HL-60/S4 treated with retinoic acid at 250 ng/mL for 4 days and 3 days (cell line): Measurements from ENCODE around the gene CCDC30.
"Not testable (repeated sequence)": the region's sequence is repeated elsewhere in the genome, so short reads cannot be mapped to it uniquely, and the experiment has no call there.

ENCODE experiments used
- in situ Hi-C: fragments of 300-500 bp; cut with MboI; formaldehyde crosslinking; loops from 2 replicates; pipeline ENCODE4 v1.7.0; 2022; ENCODE audit warnings: low sequenced_read_pairs

Gene CCDC30

DNA sequence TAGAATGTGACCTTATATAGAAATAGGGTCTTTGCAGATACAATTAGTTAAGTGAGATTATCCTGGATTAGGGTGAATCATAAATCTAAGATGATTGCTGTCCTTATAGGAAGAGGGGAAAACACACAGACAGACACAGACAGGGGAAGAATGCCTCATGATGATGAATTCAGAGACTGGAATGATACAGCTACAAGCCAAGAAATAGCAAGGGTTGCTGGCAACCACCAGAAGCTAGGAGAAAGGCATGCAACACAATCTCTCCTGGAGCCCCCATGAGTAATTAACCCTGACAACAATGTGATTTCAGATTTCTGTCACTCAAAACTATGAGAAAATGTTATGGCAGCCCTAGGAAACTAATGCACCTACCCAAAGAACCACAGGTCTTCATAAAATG lies 176.0 kb downstream of the CCDC30 start:
- in situ Hi-C loops = no loop called here

DNA sequence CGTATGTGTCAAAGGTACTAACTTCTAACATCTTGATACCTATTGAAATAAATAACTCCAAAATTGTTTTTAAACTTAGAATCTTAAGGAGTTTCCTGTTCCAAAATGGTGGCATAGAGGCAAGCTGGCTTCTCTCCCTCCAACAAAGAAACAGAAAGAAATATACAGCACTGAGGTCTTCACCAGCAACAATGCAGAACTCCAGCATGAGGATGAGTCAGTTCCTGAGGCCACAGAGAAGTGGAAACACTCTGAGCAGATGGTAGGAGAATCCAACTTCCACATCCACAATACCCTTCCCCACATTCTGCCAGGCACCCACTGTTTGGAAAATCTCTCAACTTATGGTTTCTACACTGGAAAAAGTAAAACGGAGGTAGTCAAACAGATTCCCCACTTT lies 183.0 kb downstream of the CCDC30 start:
- in situ Hi-C loops = no loop called here

DNA sequence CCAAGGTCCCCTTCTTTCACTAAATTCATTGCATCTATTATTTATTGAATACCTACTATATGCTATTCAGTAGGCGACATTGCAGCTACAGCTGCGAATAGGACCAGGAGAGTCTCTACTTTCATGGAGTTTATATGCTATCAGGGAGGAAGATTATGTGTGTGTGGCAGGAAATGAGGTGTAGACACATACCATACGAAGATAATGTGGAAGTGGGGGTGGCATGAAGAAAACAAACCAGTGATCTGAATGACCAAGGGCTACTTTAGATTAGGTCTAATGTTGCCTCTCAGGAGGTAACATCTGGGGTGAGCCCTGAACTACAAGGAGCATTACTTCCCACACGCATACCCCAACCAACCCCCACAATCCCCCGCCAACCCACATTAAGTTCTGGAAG lies 194.1 kb downstream of the CCDC30 start:
- in situ Hi-C loops = no loop called here

DNA sequence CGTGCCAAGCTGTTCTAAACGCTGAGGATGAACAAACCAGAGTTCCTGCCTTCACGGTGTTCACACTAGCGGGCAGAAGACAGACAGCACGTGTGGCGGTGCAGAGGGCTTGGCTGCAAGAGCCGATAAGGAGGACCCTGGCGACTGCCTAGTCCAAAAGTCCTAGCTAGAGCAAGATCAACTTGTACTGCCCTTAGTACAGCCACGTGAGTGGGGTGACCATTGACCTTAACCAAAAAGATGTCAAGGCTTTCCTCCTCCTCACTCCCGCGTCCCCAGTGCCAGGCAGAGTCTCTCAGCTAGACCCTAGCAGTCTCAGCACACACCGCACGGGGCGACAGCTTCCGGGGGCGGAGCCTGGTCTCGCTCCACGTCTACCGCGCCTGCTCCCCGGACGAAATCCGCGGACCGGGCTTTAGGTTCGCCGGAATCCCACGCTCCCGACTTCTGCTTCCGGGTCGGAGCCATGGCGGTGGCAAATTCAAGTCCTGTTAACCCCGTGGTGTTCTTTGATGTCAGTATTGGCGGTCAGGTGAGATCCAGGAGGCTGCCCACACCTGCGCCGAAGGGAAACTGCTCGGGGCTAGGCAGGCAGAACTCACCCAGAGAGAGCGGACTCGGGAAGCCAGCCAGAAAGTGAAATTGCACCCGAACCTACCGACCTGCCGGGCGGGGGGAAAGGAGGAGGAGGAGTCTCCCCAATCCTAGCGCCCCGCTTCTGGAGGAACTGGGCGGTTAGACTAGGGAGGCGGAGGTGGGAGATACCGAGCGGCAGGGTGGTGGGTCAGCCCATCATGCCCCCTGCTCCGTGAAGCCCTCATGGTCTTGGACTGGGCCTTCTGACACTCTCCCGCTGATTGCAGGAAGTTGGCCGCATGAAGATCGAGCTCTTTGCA lies 195.1 kb downstream of the CCDC30 start, which contains the start of gene PPIH:
Gene PPIH, plus strand, starts transcription at position 443 of the 896 bp plus-strand sequence. Its CDS starts 24 bp downstream, at position 467.
- in situ Hi-C loops = no loop called here

DNA sequence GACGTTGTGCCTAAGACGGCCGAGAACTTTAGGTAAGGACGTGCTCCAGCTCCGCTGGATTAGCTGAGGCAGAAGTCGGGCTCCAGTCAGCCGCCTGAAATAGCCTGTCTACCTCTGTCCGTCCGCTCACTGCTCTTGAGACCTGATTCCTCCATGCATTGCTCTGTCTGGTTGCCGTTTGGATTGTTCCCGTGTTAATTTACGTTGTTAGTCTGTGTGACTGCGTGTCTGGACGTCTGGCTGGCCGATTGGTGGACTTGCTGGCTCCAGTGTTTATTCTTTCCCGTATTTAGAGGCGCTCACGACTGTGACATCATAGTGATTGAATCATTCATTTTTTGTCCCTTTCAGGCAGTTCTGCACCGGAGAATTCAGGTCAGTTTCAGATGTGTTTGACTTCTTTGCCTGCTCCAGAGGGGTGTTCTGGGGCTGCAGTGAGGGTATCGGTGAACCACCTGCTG lies 195.8 kb downstream of the CCDC30 start:
- in situ Hi-C loops = no loop called here

DNA sequence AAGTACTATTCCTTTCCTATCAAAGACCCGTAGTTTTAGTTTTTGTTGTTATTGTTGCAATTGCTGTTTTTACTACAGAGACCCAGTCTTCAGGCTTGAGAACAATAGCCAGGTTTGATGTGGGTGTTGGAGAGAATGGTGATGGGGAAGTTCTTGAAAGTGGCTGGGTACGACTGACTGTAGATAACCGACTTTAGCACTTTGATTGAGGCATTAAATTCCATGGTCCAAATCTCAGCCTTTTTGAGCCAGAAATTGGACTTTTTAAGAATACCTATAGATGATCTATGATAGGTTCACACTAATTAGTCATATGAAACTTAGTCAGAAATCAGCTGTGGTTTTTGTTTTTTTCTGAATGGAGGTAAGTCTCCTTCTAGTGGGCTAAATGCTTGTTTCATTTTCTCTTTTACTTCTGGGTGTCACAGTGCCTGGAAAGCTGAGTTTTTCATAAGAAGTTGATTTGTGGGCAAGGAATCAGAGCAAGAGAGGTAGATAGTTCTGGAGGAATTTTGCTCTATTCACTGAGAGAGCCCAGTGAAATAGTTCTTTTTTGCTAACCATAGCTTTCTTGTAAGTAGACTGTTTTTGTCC lies 197.9 kb downstream of the CCDC30 start:
- in situ Hi-C loops = no loop called here

DNA sequence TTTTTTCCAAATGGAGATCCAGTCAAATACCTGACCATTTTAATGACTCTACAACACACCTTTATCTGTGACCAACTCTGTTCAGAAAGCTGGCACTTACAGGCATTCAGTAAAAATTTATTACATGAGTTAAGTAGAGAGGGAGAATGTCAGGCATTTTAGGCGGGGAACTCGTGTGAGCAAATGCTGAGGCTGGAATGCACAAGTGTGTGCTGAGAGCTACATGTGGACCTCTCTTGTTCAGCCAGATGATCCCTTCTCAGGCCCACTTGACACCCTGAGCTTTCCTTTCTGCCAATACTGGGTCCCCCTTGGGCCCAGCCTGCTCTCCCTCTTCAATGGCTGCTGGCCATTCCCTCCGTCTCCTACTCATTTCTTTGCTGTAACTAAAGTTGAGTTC lies 206.8 kb downstream of the CCDC30 start:
- in situ Hi-C loops = no loop called here

DNA sequence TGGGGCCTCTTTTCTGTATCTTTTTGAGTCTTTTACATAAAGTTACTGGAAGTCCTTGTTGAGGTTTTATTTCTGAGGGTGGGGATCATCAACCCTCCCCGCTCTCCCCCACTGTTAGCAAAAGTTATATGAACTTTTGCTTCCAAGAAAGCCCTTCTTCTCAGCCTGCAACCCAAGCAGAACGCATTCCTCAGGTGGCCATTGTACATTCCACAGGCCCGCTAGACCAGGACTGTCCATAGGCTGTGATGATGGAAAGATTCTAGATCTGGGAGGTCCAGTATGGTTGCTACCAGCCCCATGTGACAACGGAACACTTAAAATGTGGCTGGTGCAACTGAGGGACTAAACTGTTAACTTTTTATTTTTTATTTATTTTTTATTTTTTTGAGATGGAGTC lies 207.3 kb downstream of the CCDC30 start:
- in situ Hi-C loops = no loop called here

DNA sequence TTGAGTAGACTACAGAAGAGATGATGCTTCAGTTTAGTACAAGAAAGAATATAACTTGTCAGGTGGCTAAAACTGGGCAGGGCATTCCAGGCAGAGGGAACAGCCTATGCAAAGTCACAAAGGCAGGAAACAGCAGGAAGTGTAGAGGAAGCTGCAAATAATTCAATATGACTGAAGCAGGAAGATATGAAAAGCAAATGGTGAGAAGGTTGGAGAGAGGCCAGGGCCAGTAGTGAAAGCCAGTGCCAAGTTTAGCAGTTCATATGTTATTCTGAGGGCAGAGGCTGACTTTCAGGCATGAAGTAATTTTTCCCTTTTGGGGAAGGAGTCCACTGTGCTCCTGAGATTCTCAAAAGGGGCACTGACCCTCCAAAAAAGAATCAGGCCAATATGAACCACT lies 211.1 kb downstream of the CCDC30 start:
- in situ Hi-C loops = no loop called here

DNA sequence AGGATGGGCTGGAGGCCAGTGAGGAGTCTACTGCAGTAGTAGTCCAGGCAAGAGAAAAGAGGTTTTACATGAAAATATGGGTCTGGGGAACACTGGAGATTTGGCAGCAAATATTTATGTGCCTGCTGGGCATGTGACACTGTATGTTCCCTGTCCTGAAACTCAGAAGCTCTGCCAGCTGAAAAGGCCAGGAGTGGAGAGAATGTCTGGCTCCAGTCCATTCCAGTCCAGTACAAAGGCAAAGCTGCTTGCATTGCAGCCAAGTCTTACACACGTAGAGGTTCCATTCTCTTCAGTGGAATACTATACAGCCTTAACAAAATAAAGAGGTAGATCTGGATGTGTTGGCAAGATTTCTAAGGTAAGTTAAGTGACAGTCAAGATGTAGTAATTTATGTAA lies 211.6 kb downstream of the CCDC30 start:
- in situ Hi-C loops = no loop called here

DNA sequence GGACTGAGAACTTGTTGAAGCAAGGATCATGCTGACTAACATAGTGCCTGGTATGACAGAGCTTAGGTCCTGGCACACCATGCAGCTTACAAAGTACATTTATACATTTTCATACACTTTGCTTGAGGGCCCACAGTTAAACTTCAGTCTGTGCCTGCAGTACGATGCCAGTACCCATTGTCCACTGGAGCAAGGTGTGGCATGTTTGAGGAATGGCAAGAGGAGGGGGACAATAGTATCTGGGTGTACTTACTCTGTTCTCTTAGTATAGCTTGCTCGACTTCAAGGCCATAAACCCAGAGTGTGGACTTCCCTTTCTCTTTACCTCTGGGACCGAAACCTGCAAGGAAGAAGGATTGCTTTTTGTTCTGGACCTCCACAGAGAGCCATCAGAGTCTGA lies 212.4 kb downstream of the CCDC30 start:
- in situ Hi-C loops = no loop called here

DNA sequence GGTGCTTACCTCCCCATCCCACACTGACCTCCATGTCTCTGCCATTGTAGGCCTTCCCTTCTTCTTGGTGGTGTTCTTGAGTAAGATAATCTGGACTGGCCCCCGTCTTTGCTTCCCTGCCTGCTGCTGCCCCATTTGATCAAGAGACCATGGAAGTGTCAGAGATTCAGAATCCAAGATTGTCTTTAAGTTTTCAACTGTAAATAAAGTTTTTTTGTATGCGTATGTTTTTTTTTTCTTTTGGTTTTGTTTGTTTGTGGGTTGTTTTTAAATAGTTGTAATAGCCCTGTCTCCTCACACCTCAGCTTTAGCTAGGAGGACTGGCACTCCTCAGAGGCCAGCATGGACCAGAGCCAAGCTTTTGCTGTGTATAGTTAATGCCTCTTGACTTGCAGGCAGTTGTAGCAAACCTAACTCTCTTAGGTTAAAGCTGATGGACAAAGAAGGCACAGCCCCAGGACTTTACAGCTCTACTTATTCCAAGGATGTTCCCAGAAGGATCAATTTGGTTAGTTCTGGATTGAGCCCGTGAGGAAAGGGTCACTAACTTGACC lies 213.5 kb downstream of the CCDC30 start:
- in situ Hi-C loops = no loop called here

DNA sequence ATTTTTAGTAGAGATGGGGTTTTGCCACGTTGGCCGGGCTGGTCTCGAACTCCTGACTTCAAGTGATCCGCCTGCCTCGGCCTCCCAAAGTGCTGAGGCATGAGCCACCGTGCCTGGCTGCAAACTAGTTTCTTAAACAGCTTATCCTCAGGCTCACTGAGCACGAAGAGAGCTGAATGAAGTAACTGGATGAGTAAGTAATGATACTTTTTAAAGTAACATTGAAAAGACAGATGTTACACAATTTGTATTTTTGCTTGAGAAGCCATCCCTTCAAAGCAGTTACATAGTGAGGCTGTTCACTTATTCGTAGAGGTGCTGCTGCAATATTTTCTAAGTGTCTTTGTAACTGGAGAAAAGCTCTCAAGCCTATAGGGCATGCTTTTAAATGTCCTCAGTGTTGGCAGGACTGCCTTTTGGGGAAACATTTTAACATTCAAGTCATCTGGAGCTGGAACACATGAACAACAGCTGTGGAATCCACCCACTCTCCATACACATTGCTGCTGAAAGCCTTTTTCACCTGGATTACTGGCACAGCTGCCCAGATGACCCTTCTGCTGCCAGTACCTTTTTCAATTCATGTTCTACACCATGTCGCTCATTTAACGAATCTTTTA lies 216.4 kb downstream of the CCDC30 start:
- in situ Hi-C loops = no loop called here

DNA sequence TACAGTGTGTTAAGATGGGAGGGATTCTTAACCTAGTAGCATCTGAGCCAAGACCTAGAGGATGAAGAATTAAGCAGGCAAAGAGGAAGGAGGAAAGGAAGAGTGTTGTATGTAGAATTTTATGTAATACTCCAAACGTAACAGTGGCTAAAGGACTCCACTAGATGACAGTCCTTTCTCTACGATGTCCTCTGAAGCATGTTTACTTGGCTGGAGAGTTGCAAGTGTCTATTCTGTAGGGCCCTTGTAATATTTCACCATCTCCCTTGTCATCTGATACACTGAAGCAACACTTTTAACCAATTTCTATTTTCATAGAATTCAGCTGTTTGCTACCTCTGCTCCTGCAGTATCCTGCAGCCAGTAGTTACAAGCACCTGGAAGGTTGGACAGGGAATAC lies 217.0 kb downstream of the CCDC30 start:
- in situ Hi-C loops = no loop called here

DNA sequence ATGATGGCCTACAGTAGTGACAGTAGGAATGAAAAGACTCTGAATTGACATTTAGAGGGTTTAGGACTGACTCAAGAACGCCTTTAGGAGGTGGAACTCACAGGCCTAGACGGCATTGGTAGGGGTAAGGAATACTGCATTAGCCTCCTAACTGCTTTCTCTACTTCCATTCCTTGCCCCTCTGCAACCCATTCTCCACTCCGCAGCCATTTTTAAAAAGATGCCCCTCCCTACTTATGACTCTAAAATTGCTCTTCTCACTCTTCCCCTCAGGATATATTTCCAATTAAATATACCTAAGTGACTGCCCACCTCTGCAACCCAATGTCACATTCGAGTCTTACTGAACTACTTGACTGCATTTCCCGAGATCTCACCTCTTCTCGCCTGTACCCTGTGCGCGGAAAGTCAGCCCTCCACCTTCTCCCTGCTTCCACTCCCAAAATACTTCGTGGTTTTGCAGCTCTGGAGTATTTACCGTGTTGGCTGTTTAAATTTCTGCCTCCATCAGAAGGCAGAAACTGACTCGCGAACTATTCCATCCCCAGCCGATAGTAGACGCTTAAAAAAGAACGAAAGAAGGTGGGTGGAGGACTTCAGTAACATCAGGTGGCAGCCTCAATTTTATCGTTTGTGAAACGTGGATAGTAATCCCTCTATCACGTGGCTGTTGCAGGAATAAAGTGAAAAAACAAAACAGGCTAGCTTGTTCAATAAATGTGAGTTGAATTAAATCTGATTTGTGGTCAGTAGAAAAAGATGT lies 218.0 kb downstream of the CCDC30 start:
- in situ Hi-C loops = no loop called here

DNA sequence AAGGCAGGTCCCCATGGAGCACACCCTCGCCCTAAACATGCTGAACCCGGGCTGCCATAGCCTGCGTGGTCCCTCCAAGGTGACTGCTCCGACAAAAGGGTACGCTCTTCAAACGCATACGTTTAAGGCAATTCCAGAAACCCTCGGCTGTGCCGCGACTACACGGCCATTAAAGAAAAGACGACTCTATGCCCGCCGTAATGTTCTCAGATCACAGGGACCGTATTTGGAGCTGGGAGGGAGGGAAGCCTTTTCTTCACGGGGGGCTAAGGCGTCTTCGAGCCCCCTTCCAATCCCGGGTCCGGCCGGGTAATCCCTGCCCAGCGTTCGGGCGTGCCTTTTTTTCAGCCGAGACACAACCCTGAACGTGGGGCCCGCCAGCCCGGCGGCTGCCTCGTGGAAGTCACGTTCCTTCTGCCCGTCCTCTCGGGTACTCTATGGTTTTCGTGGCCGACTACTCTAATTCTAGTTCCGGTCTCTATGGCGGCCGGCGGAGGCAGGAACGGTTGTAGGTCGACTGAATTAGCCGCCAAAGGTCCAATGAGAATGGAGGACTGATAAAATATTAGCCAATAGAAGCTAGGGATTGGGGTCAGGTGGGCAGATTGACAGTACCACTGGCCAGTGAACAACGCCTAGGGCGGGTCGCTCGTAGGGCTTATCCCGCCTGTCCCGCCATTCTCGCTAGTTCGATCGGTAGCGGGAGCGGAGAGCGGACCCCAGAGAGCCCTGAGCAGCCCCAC lies 218.8 kb downstream of the CCDC30 start, which contains the start of gene YBX1:
Gene YBX1, plus strand, starts transcription at position 678 of the 743 bp plus-strand sequence. CDS start 148 bp downstream, outside the sequence.
- in situ Hi-C loops = no loop called here

DNA sequence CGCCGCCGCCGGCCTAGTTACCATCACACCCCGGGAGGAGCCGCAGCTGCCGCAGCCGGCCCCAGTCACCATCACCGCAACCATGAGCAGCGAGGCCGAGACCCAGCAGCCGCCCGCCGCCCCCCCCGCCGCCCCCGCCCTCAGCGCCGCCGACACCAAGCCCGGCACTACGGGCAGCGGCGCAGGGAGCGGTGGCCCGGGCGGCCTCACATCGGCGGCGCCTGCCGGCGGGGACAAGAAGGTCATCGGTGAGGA lies 219.3 kb downstream of the CCDC30 start:
- in situ Hi-C loops = not testable (repeated sequence)

DNA sequence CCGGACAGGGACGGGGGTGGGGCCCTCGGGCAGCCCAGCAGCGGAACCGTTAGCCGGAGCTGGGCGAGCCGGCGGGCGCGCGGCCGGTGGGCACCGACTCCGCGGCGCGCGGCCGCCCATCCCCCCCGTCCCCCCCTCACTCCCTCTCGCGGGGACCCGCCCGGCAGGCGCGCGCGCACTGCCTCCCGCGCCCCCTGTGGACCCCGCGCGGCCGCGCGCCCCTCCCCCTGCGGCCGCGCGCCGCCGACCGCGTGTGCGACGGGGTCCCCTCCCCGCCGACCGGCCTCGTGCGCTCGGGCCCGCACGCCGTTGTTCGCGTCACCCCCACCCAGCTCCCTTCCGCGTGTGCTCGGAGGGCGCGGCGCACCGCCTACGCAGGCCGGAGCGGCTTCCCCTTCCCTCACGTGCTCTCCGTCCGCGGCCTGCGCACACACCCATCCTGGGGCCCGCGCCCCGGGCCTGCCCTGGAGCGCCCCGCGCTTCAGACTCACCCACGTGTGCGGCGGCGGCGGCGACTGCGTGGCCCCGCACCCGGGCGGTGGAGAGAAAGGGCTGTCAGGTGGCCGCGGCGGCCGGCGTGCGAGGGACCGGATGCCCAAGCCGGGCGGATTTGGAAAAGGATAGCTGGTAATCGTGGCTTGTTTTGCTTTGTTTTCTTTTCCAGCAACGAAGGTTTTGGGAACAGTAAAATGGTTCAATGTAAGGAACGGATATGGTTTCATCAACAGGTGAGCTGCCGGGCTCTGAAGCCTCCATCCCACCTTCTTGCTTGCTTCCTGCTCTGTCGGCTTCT lies 219.8 kb downstream of the CCDC30 start:
- in situ Hi-C loops = no loop called here

DNA sequence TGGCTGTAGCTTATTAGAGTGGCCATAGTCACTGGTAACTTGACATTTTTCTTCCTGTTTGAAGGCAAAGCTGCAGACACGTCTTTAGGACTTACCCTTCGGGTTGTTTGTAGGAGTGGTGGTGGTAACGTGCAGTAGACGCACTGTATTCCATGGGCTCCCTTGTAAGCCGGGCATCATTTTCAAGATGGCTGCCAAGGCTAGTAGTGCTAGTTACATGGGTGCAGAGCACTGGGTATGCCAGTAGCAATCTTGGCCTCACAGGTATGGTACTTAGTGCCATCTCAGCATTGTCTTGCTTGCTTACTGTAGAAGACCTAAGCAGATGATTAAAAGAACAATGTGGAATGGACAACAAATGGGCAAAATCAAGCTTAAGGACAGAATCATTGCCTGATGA lies 221.1 kb downstream of the CCDC30 start:
- in situ Hi-C loops = no loop called here
